Inflammatory macrophage treated with lipopolysaccharide for 4 hours (primary cell): ENCODE data around the gene CHST3.
"Not testable (repeated sequence)": the region's sequence is repeated elsewhere in the genome, so short reads cannot be mapped to it uniquely, and the experiment has no call there.

ENCODE experiments used
- DNase-seq: peaks from one replicate; pipeline ENCODE4 v3.0.0-alpha.2; 2020

Gene CHST3

DNA sequence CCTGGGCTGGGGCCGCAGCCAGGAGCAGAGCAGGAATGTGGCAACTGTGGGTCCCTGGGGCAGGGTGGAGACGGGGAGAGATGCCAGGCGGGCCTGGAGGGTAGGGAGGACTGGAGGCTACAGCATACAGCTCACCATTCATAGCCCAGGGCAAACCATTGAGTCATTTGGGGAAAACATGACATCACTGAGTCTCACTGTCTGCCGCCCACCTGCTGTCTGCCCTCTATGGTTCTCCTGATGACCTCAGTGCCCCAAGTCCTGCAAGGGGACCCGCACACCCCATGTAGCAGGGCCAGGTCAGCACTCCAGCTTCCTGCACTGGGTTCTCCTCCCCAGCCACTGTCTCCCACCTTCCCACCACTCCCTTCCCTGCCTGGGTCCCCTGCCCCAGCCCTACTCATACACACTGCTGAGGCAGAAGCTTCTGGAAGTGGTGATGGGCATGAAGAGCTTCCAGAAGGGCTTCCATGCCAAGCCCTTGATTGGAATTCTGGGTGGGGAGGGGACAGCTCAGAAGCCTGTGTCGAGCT, 10.4 kb downstream of the CHST3 start:
- DNase-seq, result peak; percentile 95

DNA sequence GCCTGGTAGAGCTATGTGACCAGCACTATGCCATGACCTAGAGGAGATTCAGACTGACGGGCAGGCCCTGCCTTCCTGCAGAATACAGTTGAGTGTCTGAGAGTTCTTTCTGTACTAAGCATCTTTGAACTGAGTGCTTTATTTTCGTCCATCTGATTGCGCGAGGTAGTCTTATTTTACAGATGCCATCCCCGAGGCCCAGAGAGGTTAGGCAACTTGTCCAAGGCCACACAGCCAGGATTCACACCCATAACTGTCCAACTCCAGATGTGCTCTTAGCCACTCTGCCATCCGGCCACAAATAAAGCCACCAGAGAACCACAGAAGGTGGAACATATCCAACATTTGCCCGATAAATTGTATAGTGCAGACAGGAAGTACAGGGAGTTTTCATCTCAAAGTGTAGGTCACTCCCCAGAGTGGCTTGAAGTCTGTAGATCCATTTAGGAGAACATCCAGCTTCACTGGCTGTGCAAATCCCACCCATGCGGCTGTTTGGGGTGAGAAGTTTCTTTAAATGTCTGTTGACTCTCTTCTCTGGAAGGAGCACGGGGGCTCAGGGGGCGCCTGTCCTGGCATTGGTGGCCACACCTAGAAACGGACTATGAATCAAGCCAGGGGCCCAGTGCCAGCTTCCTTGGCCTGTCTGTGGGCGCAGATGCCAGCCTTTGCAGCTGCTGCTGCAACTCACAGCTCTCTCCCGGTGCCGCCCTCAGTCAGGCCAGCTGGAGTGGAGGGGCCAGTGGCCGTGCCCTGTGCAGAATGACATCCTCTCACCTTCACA, 11.1 kb downstream of the CHST3 start:
- no peak for DNase-seq

DNA sequence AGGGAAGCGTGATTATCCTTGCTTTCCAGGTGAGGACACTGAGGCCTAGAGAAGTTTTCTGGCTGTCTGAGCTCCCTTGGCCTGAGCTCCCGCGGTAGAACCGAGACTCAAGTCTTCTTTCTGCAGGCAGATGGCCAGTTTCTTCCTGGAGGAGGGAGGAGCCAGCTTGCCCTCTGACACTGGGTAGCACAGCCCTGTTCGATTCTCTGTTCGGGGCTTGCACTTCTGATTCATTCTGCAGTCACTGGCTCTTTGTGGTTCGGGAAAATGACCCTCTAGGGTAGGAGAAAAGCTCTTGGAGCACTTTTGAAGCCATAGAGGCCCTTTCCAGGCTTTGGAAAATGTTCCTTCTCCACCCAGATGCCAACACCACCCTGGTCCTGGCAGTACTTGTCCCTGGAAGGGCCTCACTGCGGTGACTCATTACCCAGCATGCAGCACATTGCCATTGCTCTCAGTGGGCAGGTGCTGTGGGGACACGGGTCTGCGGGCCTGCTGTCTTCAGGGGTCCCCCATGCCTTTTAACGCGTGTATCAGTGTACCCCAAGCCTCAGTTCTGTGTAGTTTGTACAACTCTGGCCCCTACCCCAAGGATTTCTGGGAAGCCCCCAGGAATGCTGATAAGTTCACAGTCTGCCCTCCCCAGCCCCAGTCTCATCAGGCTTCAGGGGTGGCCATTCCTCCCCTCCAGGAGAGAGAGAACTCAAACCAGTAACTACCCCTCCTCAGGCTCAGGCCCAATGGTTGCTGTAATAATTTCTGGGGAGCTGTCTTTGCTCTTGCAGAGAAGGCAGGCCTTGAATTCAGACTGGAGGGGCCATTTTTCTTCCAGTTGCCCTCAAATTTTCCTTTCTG, 11.9 kb downstream of the CHST3 start:
- no peak for DNase-seq

DNA sequence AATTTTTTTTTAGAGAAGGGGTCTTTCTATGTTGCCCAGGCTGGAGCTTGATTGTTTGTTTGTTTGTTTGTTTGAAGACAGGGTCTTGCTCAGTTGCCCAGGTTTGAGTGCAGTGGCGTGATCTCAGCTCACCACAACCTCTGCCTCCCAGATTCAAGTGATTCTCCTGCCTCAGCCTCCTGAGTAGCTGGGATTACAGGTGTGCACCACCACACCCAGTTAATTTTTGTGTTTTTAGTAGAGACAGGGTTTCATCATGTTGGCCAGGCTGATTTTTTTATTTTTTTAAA, 13.4 kb downstream of the CHST3 start:
- not testable (repeated sequence) for DNase-seq

DNA sequence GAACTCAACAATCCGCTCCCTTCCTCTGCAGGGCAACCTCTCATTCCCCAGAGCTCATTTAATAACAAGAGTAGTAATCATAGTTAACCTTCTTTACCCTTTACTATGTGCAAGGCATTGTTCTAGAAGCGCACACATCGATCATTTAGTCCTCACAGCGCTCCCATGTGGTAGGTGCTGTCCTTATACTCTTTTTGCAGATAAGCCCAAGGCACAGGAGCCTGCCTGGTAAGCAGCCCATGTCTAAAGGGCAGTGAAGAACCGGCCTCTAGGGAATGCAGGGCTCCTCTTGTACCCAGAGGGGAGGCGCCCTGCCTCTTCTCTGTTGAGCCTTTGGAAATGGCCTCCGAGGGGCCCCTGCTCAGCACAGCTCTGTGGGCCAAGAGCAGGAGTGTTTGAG, 14.3 kb downstream of the CHST3 start:
- no peak for DNase-seq

DNA sequence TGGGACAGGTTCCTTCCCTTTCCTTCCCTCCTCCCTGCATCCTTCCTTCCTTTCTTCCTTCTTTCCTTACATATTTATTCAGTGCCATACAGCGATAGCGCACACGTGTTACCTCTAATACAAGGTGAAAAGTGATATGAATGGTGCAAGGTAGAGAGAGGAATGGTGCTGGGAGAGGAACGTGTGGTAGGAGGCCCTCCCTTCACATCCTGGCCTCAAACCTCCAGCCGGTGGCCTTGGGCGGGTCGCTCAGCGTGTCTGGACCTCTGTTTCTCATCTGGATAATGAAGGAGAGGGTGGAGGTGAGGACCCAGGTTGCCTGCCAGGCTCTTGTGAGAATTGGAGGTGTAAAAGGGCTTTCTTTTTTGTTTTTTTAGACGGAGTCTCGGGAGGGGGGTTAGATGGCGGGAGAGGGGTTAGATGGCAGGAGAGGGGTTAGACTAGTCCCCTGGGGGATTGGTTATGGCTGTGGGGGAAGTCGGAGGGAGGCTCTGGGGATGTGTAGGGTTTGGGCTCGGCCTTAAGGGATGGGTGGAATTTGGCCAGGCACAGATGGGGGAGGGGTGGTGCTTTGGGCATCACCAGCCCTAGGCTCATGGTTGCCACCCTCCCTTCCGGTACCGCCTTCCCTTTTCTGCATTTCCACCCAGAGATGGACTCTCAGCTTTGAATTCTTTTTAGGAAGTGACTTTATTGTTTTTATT, 14.9 kb downstream of the CHST3 start:
- DNase-seq, result no peak

DNA sequence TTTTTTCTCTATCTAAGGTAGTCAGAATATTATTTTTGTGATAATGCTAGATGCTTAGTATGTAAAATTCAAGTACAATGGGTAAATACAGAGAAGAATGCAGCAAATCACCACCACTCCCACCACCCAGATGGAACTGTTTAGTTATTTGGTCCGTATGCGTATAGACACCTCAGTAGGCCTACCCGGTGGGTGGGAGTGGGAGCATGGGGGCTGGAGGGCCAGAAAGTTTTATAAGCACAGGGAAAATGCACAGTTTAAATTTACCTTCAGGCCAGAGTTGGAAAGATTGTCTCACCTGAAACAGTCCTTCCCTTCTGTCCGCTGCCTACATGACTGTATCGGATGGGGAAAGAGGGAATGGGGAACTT, 15.5 kb downstream of the CHST3 start:
- DNase-seq, result no peak

DNA sequence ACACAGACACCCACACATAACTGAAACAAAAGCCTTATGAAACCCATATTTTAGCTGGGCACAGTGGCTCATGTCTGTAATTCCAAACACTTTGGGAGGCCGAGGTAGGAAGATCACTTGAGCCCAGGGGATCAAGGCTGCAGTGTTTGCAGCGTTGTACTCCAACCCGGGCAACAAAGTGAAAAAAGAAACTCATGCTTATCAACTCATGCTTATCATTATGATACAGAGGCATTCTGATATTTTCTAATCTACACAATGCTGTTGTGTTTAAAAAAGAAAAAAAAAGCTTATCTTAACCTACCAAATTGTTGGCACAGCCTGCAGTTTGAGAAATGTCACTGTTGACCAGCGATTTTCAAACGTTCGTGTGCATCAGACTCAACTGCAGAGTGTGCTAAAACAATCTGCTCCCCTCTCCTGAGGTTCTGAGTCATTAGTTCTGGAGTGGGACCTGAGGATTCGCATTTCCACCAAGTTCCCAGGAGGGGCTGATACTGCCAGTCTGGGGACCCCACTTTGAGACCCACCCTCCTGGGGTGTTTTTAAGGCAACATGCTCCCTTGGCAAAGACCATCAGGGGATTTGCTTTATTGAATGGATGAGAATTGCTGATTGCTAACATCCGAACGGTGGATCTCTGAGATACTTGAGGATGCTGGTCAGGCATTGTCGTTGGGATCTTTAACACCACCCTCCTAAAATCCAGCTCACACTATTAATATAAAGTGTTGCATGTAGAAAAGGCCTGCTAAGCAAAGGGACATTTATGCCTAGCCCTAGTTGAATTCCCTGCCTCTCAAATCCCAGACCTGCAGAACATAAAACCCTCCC, 16.2 kb downstream of the CHST3 start:
- DNase-seq, result no peak

DNA sequence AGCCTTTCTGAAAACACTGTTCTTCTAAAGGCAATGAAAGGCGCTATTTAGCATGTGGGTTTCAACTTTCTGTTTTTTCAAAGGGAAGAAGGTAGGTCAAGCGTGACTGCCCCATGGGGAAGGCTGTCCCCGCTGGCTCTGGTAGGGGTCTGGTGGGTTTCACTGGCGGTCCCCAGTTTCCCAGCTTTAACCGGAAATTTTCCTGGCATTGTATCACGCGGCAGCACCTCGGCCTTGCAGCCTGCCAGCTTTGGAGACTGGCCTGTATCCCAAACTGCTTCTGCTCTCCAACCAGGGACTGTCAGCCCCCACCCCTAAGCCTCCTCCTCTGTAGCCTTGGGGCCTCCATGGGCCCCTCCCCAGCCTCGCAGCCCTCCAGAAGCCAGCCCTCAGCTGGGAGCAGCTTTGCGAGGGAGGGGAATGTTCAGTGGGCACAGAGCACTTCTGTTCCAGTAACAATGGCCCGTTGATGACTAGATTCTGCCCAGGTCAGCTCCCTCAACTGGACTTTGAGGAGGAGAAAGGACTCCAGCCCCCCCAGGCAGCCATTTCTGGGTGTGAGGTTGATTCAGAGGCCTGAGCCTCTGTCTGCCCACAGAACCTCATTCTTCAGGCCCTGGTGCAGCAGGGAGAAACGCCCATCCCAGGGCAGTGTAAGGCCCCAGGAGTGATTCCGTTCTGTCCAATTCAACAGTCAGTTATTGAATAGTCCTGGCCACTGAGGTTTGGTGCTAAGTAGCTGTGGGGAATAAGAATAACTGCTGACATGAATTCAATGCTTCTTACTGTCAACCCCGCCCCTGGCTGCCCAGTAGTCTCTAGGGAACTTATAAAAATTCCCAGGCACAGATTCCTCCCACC, 17.1 kb downstream of the CHST3 start:
- no peak for DNase-seq

DNA sequence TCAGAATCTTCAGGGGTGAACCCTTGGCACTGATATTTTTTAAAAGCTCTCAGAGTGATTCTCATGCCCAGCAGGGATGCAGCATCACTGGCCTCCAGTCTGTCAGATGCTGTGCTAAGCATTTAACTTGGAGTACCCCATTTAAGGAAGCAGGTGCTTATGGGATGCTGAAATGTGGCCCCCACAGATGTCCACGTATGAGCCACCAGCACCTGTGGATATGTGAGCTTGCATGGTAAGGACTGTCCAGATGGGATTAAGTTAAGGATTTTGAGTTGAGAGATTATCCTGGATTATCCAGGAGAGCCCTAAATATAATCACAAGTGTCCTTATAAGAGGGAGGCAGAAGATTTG, 17.7 kb downstream of the CHST3 start:
- no peak for DNase-seq

DNA sequence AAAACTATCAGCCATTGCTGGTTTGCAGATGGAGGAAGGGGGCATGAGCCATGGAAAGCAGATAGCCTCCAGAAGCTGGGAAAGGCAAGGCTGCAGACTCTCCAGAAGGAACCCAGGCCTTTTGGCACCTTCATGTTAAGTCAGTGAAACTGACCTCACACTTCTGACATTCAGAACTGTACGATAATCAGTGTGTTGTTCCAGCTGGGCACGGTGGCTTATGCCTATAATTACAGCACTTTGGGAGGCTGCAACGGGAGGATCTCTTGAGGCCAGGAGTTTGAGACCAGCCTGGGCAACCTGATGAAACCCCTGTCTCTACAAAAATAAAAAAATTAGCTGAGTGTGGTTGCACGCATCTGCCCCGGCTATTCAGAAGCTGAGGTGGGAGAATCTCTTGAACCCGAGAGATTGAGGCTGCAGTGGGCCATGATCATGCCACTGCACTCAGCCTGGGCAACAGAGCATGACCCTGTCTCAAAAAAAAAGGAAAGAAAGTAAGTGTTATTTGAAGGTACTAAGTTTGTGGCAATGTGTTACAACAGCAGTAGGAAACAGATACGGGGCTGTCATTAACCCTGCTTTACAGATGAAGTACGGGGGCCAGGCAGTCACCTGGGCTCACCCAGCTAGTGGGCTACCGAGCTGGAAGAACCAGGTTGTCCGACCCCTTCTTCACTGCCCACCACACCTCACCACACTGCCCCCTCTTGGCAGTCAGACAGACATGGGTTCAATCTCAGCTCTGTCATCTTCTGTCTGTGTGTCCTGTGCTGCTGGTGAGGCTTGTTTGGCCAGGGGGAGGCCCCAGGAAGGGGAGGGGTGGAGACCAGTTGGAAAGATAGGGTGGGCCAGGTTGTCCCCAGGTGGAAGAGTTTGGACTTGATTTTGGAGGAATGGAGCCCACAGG, 18.3 kb downstream of the CHST3 start:
- DNase-seq, result no peak

DNA sequence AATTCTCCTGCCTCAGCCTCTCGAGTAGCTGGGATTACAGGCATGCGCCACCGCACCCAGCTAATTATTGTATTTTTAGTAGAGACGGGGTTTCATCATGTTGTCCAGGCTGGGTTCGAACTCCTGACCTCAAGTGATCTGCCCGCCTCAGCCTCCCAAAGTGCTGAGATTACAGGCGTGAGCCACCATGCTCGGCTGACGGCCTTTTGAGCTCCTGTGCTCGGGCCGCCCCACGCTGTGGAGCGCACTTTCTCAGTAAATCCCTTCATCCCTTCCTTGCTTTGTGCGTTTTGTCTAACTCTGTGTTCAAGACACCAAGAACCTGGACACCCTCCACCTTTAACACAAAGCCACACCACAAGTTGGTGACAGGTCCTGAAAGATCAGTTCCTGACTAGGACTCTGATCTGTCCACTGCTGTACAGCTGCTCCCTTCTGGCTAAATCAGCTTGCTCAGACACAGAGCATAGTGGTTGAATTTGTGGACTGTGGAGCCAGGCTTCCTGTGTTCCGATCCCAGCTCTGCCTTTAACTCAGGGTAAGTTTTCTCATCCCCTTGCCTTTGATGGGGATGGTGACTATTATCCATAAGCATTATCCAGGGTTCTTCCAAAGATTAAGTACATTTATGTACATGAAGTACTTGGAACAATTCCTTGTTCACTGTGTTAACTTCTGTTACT, 20.1 kb downstream of the CHST3 start:
- no peak for DNase-seq

DNA sequence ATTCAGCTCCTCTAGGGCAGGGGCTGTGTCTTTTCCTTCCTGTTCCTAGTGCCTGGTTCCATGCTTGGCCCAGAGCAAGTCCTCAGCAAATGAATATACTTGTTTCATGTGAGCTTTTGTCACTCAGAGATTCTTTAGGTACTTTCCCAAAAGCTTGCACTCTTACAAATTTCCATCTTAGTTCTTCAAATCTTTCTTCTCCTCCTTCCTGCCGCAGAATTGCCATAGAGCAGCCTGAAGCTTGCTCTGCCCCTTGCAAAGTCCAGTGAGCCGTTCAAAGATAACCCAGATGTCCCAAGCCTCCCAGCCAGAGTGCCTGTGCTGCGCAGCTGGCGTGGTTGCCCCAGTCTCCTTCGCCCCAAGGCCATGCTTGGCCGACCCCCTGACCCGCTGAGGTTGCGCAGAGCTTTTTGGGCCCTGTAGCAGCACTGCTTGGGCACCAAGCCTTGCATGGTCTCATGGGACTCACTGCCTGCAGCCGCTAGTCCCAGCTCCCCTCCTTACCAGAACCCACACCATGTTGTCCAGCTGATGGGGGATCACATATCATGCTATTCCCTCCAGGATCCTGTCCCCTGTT, 20.7 kb downstream of the CHST3 start:
- peak; percentile 91 for DNase-seq

DNA sequence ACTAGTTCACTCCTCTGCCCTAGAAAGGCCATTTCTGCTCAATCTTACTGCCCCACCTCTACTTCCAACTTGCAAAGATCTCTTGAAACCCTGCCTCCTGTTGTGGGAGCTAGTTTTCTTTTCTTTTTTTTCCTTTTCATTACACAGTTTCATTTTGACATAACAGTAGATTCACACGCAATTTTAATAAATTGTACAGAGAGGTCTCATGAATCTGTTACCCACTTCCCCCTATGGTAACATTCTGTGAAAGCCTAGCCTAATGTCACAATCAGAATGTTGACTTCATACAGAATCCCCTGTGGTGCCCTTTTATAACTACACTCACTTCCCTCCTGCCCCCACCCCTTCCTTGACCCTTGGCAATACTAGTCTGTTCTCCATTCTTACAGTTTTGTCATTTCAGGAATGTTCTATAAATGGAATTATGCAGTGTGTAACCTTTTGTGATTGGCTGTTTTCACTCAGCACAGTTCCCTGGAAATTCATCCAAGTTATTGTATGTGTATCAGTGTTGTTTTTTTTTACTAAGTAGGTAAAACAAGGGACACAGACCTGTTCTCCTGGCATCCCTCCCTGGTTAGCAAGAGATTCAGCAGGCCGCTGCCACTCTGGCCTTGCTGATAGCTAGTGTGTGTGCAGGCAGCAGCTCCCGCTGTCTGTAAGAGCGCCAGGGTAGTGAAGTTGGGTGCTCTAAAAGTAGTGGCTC, 21.5 kb downstream of the CHST3 start:
- peak; percentile 99 for DNase-seq

DNA sequence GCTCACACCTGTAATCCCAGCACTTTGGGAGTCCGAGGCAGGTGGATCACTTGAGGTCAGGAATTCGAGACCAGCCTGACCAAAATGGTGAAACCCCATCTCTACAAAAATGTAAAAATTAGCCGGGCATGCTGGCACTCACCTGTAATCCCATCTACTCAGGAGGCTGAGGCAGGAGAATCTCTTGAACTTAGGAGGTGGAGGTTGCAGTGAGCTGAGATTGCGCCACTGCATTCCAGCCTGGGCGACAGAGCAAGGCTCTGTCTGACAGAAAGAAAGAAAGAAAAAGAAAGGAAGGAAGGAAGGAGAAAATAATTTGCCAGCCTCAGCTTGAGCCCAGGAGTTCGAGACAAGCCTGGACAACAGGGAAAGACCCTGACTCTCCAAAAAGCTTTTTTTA, 24.7 kb downstream of the CHST3 start:
- not testable (repeated sequence) for DNase-seq

DNA sequence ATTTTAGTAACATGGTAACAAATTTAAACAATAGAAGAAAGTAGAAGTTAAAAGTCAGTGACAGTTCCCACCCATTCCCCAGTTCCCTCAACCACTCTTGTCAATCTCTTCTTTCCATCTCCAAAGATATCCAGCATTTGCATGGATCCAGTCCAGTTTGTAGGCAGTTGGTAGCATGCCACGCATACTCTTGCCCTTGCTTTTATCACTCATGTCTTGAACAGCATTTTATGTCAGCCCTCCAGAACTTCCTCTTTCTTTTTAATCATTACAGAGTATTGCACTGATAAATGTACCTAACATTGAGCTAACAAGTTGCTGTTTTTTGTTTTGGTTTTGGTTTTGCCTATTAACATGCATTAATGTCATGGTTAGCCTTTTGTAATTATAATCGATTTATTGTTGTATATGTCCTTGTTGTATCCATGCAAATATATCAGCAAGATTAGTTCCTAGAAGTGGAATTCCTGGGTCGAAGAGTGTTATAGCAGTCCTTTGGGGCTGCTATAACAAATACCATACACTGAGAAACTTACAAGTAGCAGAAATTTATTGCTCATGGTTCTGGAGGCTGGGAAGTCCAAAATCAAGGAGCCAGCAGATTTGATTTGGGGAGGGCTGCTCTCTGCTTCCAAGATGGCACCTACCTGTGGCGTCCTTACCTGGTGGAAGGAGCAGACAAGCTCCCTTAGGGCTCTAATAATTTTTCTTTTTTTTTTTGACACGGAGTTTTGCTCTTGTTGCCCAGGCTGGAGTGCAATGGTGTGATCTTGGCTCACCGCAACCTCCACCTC, 25.7 kb downstream of the CHST3 start:
- DNase-seq, result peak; percentile 47

DNA sequence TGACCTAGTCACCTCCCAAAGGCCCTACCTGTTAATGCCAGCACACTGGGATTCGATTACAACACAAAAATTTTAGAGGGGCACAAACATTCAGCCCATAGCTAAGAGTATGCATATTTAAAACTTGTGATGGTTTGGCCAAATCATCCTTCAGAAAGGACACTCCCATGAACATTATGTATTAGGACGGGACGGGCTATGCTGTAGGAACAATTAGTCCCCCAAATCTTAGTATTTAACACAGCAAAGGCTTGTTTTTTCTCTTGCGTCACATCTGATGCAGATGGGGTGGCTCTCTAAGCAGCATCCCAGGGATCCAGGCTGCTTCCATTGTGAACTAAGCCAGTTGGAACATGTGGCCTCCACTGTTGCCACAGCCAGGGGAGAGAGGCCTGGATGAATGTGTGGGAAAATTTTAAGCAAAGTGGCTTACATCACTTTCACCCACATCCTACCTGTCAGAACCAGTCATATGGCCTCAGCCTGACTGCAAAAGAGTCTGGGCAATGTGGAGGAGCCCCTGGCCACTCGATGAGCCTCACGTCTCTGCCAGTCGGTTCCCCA, 26.6 kb downstream of the CHST3 start:
- no peak for DNase-seq

DNA sequence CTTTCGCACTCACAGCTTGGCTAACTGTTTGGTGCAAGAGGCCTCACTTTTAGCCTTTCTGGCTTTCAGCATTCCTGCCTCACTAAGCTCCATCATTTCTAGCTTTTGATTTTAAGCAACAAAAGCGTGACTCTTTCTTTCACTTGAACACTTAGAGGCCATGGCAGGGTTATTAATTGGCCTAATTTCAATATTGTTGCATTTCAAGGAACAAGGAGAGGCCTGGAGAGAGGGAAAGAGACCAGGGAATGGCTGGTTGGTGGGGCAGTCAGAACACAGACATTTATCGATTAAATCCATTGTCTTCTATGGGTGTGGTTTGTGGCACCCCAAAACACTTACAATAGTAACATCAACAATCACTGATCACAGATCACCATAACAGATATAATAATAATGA, 31.3 kb downstream of the CHST3 start:
- DNase-seq, result no peak
